ENCODE results near the gene RBM4B. TPM values are rescaled to one million over a fixed set of nuclear protein-coding genes. Genes with fewer than 3 reads are reported as not detected.

The RBM4B gene
- total and polyA plus RNA-seq, 2 of the 13 experiments (the other 11 are each of a cell fraction or from before 2014, with no cell fraction given) = 25.8 to 32.4 TPM

DNA sequence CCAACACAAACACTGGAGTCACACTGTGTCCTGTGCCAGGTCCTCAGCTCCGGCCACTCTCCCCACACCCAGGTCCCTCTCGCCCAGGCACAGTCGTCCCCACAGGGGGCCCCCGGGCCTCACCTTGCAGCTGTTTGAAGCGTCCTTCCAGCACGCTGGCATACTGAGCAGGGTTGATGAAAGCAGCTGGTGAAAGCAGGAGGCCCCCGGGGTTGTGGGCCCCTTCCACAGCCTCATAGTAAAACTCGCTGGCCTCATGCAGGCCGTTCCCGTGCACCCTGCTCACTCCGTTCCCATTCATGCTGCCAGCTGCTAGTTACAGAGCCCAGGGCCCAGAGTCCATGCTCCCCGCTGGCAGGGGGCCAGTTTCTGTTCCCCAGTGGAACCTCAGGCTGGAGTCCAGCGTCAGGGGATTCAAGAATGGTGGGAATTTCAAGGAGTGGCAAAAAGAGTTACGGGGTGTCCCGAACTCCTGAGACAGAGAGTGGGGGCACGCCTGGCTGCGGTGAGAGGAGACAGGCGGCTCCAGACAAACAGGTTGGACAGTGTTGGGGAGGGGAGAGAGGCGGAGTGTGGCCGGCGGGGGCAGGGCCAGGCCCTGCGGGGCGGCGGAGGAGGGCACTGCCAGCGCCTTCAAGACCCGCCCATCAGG is 40.8 kb upstream of the RBM4B start (continued):
- TF ChIP-seq, protein P1, sequence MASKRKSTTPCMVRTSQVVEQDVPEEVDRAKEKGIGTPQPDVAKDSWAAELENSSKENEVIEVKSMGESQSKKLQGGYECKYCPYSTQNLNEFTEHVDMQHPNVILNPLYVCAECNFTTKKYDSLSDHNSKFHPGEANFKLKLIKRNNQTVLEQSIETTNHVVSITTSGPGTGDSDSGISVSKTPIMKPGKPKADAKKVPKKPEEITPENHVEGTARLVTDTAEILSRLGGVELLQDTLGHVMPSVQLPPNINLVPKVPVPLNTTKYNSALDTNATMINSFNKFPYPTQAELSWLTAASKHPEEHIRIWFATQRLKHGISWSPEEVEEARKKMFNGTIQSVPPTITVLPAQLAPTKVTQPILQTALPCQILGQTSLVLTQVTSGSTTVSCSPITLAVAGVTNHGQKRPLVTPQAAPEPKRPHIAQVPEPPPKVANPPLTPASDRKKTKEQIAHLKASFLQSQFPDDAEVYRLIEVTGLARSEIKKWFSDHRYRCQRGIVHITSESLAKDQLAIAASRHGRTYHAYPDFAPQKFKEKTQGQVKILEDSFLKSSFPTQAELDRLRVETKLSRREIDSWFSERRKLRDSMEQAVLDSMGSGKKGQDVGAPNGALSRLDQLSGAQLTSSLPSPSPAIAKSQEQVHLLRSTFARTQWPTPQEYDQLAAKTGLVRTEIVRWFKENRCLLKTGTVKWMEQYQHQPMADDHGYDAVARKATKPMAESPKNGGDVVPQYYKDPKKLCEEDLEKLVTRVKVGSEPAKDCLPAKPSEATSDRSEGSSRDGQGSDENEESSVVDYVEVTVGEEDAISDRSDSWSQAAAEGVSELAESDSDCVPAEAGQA (IDR thresholded peaks at IDR 0.05; ENCODE audit: low read depth) = no peak
- TF ChIP-seq, protein P1 (CRISPR knock-in tag; IDR thresholded peaks at IDR 0.05; ENCODE audit: borderline replicate concordance) = no peak
- TF ChIP-seq ZNF780A (CRISPR knock-in tag; IDR thresholded peaks at IDR 0.05) (no peak), ZBTB7B (CRISPR knock-in tag; IDR thresholded peaks at IDR 0.05) (peak; percentile 76; the same call in 1 of the 2 replicates), YEATS4 (CRISPR knock-in tag; IDR thresholded peaks at IDR 0.05; ENCODE audit: borderline replicate concordance) (peak; percentile 45; the same call in 1 of the 2 replicates), MAZ (IDR thresholded peaks at IDR 0.05; ENCODE audit: borderline replicate concordance, low read depth, low read length) (no peak), MAZ (CRISPR knock-in tag; IDR thresholded peaks at IDR 0.05; ENCODE audit: low read depth) (0 out of 2 replicates have a peak, but pooled peaks have one; percentile 27), ZNF430 (CRISPR knock-in tag; IDR thresholded peaks at IDR 0.05) (peak; percentile 48; the same call in 1 of the 2 replicates), ARNT2 (CRISPR knock-in tag; IDR thresholded peaks at IDR 0.05; ENCODE audit: low read depth) (no peak), DR1 (CRISPR knock-in tag; IDR thresholded peaks at IDR 0.05) (no peak), NONO (IDR thresholded peaks at IDR 0.05) (no peak), NONO (CRISPR knock-in tag; conservative IDR thresholded peaks at IDR 0.05) (no peak; the same call in 1 of the 2 replicates), ZNF232 (CRISPR knock-in tag; IDR thresholded peaks at IDR 0.05; ENCODE audit: borderline replicate concordance) (no peak), ZNF576 (CRISPR knock-in tag; IDR thresholded peaks at IDR 0.05) (no peak), ZNF44 (CRISPR knock-in tag; IDR thresholded peaks at IDR 0.05) (no peak), CENPT (CRISPR knock-in tag; IDR thresholded peaks at IDR 0.05; ENCODE audit: low read depth) (no peak), RXRB (CRISPR knock-in tag; IDR thresholded peaks at IDR 0.05; ENCODE audit: borderline replicate concordance) (peak; percentile 8; the same call in 1 of the 2 replicates), STAG1 (CRISPR knock-in tag; IDR thresholded peaks at IDR 0.05) (peak; percentile 45), ZNF558 (CRISPR knock-in tag; IDR thresholded peaks at IDR 0.05; ENCODE audit: borderline replicate concordance) (peak; percentile 44; the same call in 1 of the 2 replicates)
- TF ChIP-seq, protein P2, sequence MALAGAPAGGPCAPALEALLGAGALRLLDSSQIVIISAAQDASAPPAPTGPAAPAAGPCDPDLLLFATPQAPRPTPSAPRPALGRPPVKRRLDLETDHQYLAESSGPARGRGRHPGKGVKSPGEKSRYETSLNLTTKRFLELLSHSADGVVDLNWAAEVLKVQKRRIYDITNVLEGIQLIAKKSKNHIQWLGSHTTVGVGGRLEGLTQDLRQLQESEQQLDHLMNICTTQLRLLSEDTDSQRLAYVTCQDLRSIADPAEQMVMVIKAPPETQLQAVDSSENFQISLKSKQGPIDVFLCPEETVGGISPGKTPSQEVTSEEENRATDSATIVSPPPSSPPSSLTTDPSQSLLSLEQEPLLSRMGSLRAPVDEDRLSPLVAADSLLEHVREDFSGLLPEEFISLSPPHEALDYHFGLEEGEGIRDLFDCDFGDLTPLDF (CRISPR knock-in tag; IDR thresholded peaks at IDR 0.05) = no peak
- TF ChIP-seq, protein P3, sequence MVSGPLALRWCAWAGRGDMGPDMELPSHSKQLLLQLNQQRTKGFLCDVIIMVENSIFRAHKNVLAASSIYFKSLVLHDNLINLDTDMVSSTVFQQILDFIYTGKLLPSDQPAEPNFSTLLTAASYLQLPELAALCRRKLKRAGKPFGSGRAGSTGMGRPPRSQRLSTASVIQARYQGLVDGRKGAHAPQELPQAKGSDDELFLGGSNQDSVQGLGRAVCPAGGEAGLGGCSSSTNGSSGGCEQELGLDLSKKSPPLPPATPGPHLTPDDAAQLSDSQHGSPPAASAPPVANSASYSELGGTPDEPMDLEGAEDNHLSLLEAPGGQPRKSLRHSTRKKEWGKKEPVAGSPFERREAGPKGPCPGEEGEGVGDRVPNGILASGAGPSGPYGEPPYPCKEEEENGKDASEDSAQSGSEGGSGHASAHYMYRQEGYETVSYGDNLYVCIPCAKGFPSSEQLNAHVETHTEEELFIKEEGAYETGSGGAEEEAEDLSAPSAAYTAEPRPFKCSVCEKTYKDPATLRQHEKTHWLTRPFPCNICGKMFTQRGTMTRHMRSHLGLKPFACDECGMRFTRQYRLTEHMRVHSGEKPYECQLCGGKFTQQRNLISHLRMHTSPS (CRISPR knock-in tag; IDR thresholded peaks at IDR 0.05; ENCODE audit: low read depth) = peak; percentile 59

Data from HepG2 (cell line).